Spinal cord (tissue), 10 donors: ENCODE results near the gene C19orf33. TPM values are rescaled to one million over a fixed set of nuclear protein-coding genes. Genes with fewer than 3 reads are reported as not detected.
"Not testable (repeated sequence)": the region's sequence is repeated elsewhere in the genome, so short reads cannot be mapped to it uniquely, and the experiment has no call there.

Source experiments
- DNase-seq, 6 donors: peaks; one replicate each; pipeline versions ENCODE4 v3.0.0 to v3.0.0-alpha.2; 2013 to 2015; ENCODE audit warnings: low spot score in 6 of 6, low read depth in 4 of 6
- H3K27ac ChIP-seq: one replicate; pipeline ENCODE4 v1.5.1; 2013; ENCODE audit warnings: low read depth, low read length, control low read depth
- H3K27me3 ChIP-seq: one replicate; pipeline ENCODE4 v1.6.1; 2013; ENCODE audit warnings: low read length; ENCODE audit not compliant: control insufficient read depth, insufficient read depth
- H3K36me3 ChIP-seq: one replicate; pipeline ENCODE4 v1.6.1; 2013; ENCODE audit warnings: low read length; ENCODE audit not compliant: control insufficient read depth, insufficient read depth
- H3K4me1 ChIP-seq: one replicate; pipeline ENCODE4 v1.6.1; 2013; ENCODE audit warnings: low read length; ENCODE audit not compliant: control insufficient read depth, insufficient read depth
- H3K4me3 ChIP-seq: one replicate; pipeline ENCODE4 v1.5.1; 2013; ENCODE audit warnings: low read depth, low read length, control low read depth
- H3K9me3 ChIP-seq: one replicate; pipeline ENCODE4 v1.6.1; 2013; ENCODE audit warnings: low read length; ENCODE audit not compliant: control insufficient read depth, insufficient read depth
- WGBS: methylation state at CpG from one replicate; pipeline ENCODE4 v1.1.5; 2013; ENCODE audit warnings: missing lambda C conversion rate; ENCODE audit not compliant: insufficient coverage; 5-methylcytosine and 5-hydroxymethylcytosine counted together
- polyA plus RNA-seq, 2 donors: library from polyadenylated mRNA; unstranded; fragments of 120-200 nt; gene quantifications; one replicate each; pipeline ENCODE4 v1.2.1, GENCODE V29; 2013; ENCODE audit not compliant: insufficient read length in 2 of 2
- total RNA-seq, 2 donors: library from RNA; depleted of rRNA in 1 of 2; stranded (reverse); fragments of 120-200 nt in 1 of 2; fragments of >200 nt in 1 of 2; gene quantifications; one replicate each; pipeline versions ENCODE4 v1.2.3 to v1.2.4, GENCODE V29; 2013 to 2014
- donor health status: healthy.

Gene C19orf33
- total and polyA plus RNA-seq, 4 donors: 0.97 to 134 (median 12.9) TPM

- Histone ChIP-seq H3K4me3 (no peak overlapping the region), H3K27me3 (no peaks in the 10 kb centered on the region), H3K27ac (no peak overlapping the region), H3K9me3 (no peaks in the 10 kb centered on the region), H3K36me3 (no peaks in the 10 kb centered on the region), H3K4me1 (peaks cover 7% of the 10 kb centered on the region)
- no CpG with 5 or more reads among the region's 1 CpG for WGBS
- no peak for DNase-seq
Observed at GRCh38 chr19:38331728-38332127, 27.7 kb downstream of the C19orf33 start.

- no CpG with 5 or more reads among the region's 9 CpGs for WGBS
Observed at GRCh38 chr19:38333245-38333644, 29.2 kb downstream of the C19orf33 start.

GRCh38 chr19:38335949-38336637 lies 32.0 kb downstream of the C19orf33 start:
- Histone ChIP-seq H3K27ac (peak overlapping the region; percentile 96), H3K9me3 (no peaks in the 10 kb centered on the region), H3K36me3 (peaks cover 6% of the 10 kb centered on the region), H3K4me3 (peak overlapping the region; percentile 87), H3K4me1 (peaks cover 14% of the 10 kb centered on the region), H3K27me3 (no peaks in the 10 kb centered on the region)
- DNase-seq: peak; percentile 74 to 98 (median 85)
- 0% methylated on average over 52 of the region's 52 CpGs for WGBS

More at GRCh38 chr19:38333245-38333644, 29.2 kb downstream of the C19orf33 start:
- DNase-seq: no peak
- H3K36me3 ChIP-seq: no peaks in the 10 kb centered on the region
- H3K9me3 ChIP-seq: no peaks in the 10 kb centered on the region
- H3K4me1 ChIP-seq: peaks cover 14% of the 10 kb centered on the region
- H3K4me3 ChIP-seq: no peak overlapping the region
- H3K27ac ChIP-seq: no peak overlapping the region
- no peaks in the 10 kb centered on the region for H3K27me3 ChIP-seq

GRCh38 chr19:38336638-38337359 lies 32.7 kb downstream of the C19orf33 start:
- WGBS: 1% methylated on average over 41 of the region's 41 CpGs
- peaks cover 14% of the 10 kb centered on the region for H3K4me1 ChIP-seq
- H3K27me3 ChIP-seq: no peaks in the 10 kb centered on the region
- H3K27ac ChIP-seq: peak overlapping the region; percentile 96
- H3K9me3 ChIP-seq: no peaks in the 10 kb centered on the region
- H3K4me3 ChIP-seq: peak overlapping the region; percentile 87
- peaks cover 7% of the 10 kb centered on the region for H3K36me3 ChIP-seq
- DNase-seq: peak in 5 of 6 donors; percentile 61 to 96 (median 70)

- no peak for DNase-seq
- peaks cover 7% of the 10 kb centered on the region for H3K36me3 ChIP-seq
- WGBS: 48% methylated on average over 8 of the region's 10 CpGs
- H3K9me3 ChIP-seq: no peaks in the 10 kb centered on the region
- no peaks in the 10 kb centered on the region for H3K27me3 ChIP-seq
- H3K4me3 ChIP-seq: peak overlapping the region; percentile 87
- H3K4me1 ChIP-seq: peaks cover 14% of the 10 kb centered on the region
- peak overlapping the region; percentile 96 for H3K27ac ChIP-seq
Observed at GRCh38 chr19:38337360-38337653, 33.3 kb downstream of the C19orf33 start.

- H3K27me3 ChIP-seq, H3K4me3 ChIP-seq, H3K9me3 ChIP-seq, DNase-seq, H3K27ac ChIP-seq: not testable (repeated sequence)
- WGBS: 25% methylated on average over 3 of the region's 4 CpGs
- Histone ChIP-seq H3K4me1 (peaks cover 14% of the 10 kb centered on the region), H3K36me3 (peaks cover 13% of the 10 kb centered on the region)
Observed at GRCh38 chr19:38339011-38339410, 35.0 kb downstream of the C19orf33 start.

GRCh38 chr19:38340927-38341326 lies 36.9 kb downstream of the C19orf33 start:
- H3K4me3 ChIP-seq: no peak overlapping the region
- no peaks in the 10 kb centered on the region for H3K9me3 ChIP-seq
- 98% methylated on average over 2 of the region's 2 CpGs for WGBS
- no peak for DNase-seq
- no peaks in the 10 kb centered on the region for H3K27me3 ChIP-seq
- peaks cover 15% of the 10 kb centered on the region for H3K36me3 ChIP-seq
- peaks cover 9% of the 10 kb centered on the region for H3K4me1 ChIP-seq
- no peak overlapping the region for H3K27ac ChIP-seq

GRCh38 chr19:38346837-38347236 lies 42.8 kb downstream of the C19orf33 start:
- no peaks in the 10 kb centered on the region for H3K4me1 ChIP-seq
- no peak overlapping the region for H3K4me3 ChIP-seq
- WGBS: 57% methylated on average over 1 of the region's 4 CpGs
- H3K27ac ChIP-seq: no peak overlapping the region
- no peaks in the 10 kb centered on the region for H3K9me3 ChIP-seq
- DNase-seq: no peak
- H3K27me3 ChIP-seq: no peaks in the 10 kb centered on the region
- H3K36me3 ChIP-seq: peaks cover 11% of the 10 kb centered on the region

GRCh38 chr19:38350883-38351282 lies 46.8 kb downstream of the C19orf33 start:
- Histone ChIP-seq H3K4me3 (no peak overlapping the region), H3K4me1 (no peaks in the 10 kb centered on the region), H3K9me3 (no peaks in the 10 kb centered on the region), H3K27me3 (no peaks in the 10 kb centered on the region), H3K36me3 (peaks cover 2% of the 10 kb centered on the region), H3K27ac (no peak overlapping the region)
- DNase-seq: no peak
- whole genome bisulfite sequencing: 79% methylated on average over 2 of the region's 3 CpGs
